ENCODE measurements around the gene AKR7A2.

The AKR7A2 gene

GRCh38 chr1:19311931-19312781 lies at the start of gene AKR7A2, which contains the start of gene SLC66A1:
TSS of gene AKR7A2 (minus strand) at chr1:19312144. CDS start at chr1:19312124, 20 bp downstream.
TSS of gene SLC66A1 (plus strand) at chr1:19312326. CDS start at chr1:19317678, 5,352 bp downstream.
- in situ Hi-C loops (cut with MboI; ENCODE audit: low sequenced_read_pairs) = no loop called here

DNA sequence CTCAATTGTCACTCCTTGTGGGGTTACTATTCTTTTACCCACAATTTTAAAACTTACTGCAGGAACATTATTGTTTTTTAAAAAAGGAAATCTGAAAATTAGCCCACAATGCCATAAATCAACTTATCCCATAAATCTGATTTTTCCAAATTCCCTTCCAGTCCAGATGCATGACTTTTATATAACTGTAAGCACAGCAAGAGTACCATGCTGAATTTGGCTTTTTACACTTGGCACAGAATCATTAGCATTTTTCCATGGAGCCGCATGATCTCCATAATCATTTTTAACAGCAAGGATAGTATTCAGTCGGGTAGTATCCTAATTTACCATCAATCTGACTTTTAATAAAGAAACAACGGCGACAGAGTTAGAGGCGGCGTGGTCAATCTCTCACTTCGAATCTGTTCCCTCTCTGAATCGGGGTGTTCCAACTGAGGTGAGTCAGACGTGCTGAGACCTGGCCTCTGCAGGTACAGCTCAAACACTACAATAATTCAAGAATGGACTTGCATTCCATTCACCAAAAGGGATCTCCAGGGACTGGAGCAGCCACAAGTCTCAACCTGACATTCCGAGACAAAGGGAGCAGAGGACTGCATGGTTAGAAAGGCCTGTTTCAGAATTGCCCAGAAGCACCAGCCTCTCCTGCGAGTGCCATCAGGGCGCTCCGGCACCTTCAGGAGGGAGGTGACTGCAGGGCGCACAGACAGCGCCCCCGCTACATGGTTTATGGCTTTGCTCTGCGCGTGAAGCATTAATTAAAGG lies 49.1 kb upstream of the AKR7A2 start:
- in situ Hi-C loops (cut with MboI; ENCODE audit: low sequenced_read_pairs) = no loop called here

GRCh38 chr1:19360432-19360831 lies 48.5 kb upstream of the AKR7A2 start:
- in situ Hi-C loops (cut with MboI; ENCODE audit: low sequenced_read_pairs) = no loop called here

- in situ Hi-C loops (cut with MboI; ENCODE audit: low sequenced_read_pairs) = no loop called here
Observed at GRCh38 chr1:19360016-19360415, 48.1 kb upstream of the AKR7A2 start.

DNA sequence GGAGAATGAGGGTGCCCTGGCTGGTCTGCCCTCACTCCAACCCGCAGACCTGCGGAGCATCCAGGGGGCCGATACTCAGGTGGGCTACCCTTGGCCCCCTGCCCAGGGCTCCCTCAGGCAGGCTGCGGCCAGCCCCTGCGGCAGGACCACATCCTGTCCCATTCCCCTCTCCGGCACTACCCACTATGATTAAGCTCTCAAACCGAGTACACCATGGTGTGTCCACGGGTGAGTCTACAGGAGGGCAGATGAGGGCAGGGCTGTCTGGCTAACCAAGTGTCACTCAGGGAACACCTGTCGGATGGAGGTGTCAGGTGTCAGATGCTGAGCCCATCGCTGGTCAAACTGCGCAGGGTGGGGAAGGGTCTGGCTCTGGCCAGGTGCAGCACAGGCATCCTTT lies 47.4 kb upstream of the AKR7A2 start:
- in situ Hi-C loops (cut with MboI; ENCODE audit: low sequenced_read_pairs) = no loop called here

- in situ Hi-C loops (cut with MboI; ENCODE audit: low sequenced_read_pairs) = no loop called here
Observed at GRCh38 chr1:19358710-19359109, 46.8 kb upstream of the AKR7A2 start.

DNA sequence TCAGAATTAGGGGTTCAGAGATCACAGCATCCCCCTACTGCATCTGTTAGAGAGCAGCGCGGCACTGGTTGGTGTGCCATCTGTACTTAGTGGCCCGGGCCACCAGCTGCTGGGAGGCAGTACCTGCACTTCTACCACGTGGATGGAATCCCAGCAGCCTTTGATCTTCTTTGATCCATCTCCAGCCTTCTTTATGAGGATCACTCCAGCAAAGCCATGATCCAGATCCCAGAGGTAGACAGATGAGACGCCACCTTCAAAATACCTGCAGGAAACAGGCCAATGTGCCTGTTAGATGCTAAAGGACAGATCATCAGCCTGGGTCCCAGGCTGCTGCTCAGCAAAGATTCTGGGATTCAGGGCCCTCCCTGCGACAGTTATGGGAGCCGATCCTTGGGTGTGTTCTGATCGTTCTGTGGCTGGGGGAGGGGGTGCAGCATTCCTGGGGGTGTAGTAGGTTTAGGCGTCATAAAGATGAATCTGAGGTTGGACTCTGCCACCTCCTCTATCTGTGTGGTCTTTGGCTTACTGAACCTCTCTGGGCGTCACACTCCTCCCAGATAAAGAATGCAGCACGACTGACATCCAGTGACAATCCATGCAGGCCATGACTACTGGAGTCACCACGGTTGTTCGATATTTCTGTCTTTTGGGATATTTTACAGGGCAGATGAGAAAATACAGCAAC lies 45.5 kb upstream of the AKR7A2 start:
- in situ Hi-C loops (cut with MboI; ENCODE audit: low sequenced_read_pairs) = no loop called here

GRCh38 chr1:19356266-19356665 lies 44.3 kb upstream of the AKR7A2 start:
- in situ Hi-C loops (cut with MboI; ENCODE audit: low sequenced_read_pairs) = no loop called here

GRCh38 chr1:19354531-19354981 lies 42.6 kb upstream of the AKR7A2 start:
- in situ Hi-C loops (cut with MboI; ENCODE audit: low sequenced_read_pairs) = no loop called here

DNA sequence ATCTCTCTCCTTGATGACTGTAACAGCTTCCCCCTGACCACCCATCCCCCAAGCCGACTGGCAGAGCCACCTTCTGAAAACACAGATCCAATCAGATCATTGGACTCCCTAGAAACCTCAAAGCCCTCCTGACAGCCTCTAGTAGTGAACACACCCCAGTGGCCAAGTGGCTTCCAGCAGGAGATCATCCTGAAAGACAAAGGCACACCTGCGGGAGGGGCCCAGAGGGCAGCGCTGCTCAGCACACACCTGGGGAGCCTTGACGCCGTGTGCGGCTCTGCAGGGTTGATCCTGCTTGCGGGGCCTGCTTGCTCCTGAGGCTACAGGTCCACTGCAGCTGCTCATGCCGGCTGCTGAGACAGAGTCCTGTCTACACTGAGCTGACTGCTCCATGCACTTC lies 41.7 kb upstream of the AKR7A2 start:
- in situ Hi-C loops (cut with MboI; ENCODE audit: low sequenced_read_pairs) = no loop called here

- in situ Hi-C loops (cut with MboI; ENCODE audit: low sequenced_read_pairs) = no loop called here
Observed at GRCh38 chr1:19352839-19353238, 40.9 kb upstream of the AKR7A2 start.

GRCh38 chr1:19351873-19352272 lies 39.9 kb upstream of the AKR7A2 start:
- in situ Hi-C loops (cut with MboI; ENCODE audit: low sequenced_read_pairs) = no loop called here

DNA sequence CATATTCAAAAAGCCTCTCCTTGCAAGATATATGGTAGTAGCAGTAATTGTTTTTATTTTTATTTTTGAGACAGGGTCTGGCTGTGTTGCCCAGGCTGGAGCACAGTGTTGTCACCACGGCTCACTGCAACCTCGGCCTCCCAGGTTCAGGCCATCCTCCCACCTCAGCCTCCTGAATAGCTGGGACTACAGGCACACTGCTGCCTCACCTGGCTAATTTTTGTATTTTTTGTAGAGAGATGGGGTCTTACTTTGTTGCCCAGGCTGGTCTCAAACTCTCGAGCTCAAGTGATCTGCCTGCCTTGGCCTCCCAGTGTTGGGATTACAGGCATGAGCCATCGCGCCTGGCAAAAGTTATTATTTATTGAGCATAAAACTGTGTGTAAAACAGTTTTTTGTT lies 38.6 kb upstream of the AKR7A2 start:
- in situ Hi-C loops (cut with MboI; ENCODE audit: low sequenced_read_pairs) = no loop called here

GRCh38 chr1:19349999-19350398 lies 38.1 kb upstream of the AKR7A2 start:
- in situ Hi-C loops (cut with MboI; ENCODE audit: low sequenced_read_pairs) = loop anchor here (10.0 kb wide), 1 partner anchor 305 kb away; no protein-coding TSS in a partner anchor

- in situ Hi-C loops (cut with MboI; ENCODE audit: low sequenced_read_pairs) = loop anchor here (10.0 kb wide), 1 partner anchor 306 kb away; no protein-coding TSS in a partner anchor
Observed at GRCh38 chr1:19348441-19349198, 36.7 kb upstream of the AKR7A2 start.

- in situ Hi-C loops (cut with MboI; ENCODE audit: low sequenced_read_pairs) = loop anchor here (10.0 kb wide), 1 partner anchor 307 kb away; no protein-coding TSS in a partner anchor
Observed at GRCh38 chr1:19347533-19348172, 35.7 kb upstream of the AKR7A2 start.

DNA sequence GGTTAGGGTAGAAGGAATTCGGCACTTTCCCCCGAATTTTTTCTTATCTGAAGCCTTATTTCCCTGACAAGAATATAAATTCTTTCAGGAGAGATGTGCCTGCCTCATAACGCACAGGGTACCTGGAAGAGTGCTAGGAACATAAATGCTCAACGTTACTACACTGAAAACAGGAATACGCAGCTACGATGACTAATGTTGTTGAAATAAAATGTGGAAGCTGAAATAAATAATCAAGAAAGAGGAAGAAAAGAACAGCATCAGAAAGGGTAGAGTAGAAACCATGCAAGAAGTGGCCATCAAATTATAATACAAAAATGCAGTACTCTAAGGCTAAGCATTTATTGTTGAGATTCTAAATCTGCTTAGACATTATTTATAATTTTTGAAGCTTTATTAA lies 34.1 kb upstream of the AKR7A2 start:
- in situ Hi-C loops (cut with MboI; ENCODE audit: low sequenced_read_pairs) = loop anchor here (10.0 kb wide), 1 partner anchor 309 kb away; no protein-coding TSS in a partner anchor

DNA sequence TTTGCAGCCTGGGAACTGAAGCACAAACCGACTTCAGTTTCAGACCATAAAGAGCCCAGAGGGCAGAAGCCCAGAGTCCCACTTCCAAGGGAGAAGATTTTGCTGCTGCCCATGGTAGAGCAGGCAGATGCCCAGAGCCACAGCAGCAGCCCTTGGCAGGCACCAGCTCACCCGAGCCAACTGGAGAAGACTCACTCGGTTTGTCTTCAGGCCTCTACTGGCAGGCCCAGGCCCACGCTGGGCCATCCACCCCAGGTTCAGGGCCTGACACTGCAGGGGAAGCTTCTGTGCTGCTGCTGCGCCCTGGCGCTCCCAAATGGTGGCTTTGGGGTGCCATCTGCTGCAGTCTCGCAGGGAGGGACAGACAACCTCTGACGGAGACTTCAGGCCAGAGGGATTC lies 33.4 kb upstream of the AKR7A2 start:
- in situ Hi-C loops (cut with MboI; ENCODE audit: low sequenced_read_pairs) = loop anchor here (10.0 kb wide), 1 partner anchor 309 kb away; no protein-coding TSS in a partner anchor

- in situ Hi-C loops (cut with MboI; ENCODE audit: low sequenced_read_pairs) = loop anchor here (10.0 kb wide), 1 partner anchor 310 kb away; no protein-coding TSS in a partner anchor
Observed at GRCh38 chr1:19344831-19345230, 32.9 kb upstream of the AKR7A2 start.

Measured in HL-60/S4 (cell line).